ENCODE data around the gene NFKBIA.

The NFKBIA gene, protein sequence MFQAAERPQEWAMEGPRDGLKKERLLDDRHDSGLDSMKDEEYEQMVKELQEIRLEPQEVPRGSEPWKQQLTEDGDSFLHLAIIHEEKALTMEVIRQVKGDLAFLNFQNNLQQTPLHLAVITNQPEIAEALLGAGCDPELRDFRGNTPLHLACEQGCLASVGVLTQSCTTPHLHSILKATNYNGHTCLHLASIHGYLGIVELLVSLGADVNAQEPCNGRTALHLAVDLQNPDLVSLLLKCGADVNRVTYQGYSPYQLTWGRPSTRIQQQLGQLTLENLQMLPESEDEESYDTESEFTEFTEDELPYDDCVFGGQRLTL

DNA sequence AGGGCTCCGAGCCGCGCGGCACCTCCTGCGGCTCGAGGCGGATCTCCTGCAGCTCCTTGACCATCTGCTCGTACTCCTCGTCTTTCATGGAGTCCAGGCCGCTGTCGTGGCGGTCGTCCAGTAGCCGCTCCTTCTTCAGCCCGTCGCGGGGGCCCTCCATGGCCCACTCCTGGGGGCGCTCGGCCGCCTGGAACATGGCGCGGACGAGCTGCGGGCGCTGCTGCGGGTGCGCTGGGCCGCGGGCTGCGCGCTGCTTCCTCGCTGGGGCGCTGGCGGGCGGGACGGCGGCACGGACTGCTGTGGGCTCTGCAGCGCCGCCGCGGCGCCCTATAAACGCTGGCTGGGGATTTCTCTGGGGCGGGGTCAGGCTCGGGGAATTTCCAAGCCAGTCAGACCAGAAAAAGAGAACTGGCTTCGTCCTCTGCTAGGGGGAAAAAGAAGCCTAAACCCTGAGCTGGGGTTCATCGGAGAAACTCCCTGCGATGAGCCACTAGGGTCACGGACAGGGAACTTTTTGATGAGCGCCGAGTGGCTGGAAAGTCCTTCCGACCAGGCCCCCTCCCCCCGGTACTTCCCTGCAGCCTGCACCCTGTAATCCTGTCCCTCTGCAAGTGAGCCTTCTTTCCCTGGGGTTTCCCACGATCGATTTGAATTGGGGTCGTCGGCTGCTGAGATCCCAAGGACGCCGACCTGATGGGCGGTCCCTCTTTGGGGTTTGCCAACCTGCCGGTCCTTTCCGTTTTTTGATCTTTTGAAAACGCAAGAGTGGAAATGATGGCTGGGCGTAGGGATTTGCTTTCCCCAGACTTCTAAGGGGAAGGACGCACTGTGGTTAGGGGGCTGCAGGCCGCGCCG, at the start of gene NFKBIA:
Gene NFKBIA (minus strand): TSS at position 301 of the 855 bp plus-strand sequence. CDS start 105 bp downstream, at position 196.
- in situ Hi-C loops (cut with MboI; ENCODE audit: low sequenced_read_pairs), result loop anchor here (25.0 kb wide), 1 partner anchor 1042 kb away; no protein-coding TSS in a partner anchor

DNA sequence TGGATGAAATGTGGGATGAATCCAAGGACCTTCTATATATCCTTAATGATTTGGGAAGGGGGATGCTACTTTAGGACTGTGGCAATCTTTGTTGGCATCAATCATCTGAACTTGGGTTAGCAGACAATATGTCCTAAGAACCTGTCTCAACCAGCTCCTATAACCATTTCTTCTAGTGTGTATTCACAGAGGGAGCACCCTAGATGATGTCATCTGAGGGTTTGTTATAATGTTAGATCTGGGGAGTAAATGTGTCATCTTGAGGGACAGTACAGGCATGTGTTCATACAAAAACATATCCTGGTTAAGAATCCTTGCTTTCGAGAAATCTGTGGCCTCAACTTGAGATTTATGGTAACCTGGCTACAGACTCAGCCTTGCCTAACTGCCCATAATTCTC, 41.9 kb upstream of the NFKBIA start:
- in situ Hi-C loops (cut with MboI; ENCODE audit: low sequenced_read_pairs), result loop anchor here (25.0 kb wide), 1 partner anchor 241 kb away; no protein-coding TSS in a partner anchor

DNA sequence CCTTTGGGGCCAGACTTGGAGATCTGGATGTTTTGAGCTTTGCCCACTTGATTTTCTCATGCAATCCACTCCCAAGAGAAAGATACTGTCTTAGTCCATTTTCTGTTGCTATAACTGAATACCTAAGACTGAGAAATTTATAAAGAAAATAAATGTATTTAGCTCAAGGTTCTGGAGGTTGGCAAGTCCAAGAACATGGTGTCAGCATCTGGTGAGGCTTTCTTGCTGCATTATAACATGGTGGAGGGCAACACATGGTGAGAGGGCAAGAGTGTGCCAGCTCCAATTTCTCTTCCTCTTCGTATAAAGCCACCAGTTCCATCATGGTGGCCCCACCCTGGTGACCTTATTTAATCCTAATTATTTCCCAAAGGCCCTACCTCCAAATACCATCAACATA, 39.6 kb upstream of the NFKBIA start:
- in situ Hi-C loops (cut with MboI; ENCODE audit: low sequenced_read_pairs), result loop anchor here (25.0 kb wide), 1 partner anchor 243 kb away; no protein-coding TSS in a partner anchor

DNA sequence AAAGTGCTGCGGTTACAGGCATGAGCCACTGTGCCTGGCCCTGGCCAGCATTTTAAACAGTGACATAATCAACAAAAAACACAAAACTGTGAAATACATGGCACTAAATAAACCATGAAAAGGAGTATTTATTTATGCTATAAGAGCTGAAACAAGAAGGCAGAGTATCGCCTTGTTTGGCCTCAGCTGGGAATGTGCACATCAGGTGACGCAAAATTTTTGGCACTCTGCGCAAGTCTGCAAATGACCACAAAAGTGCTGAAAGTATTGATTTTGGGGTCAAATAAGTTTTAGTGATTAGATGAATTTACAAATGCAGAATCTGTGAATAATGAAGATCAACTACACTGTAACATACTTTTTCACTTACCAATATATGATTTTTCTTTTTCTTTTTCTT, 36.6 kb upstream of the NFKBIA start:
- in situ Hi-C loops (cut with MboI; ENCODE audit: low sequenced_read_pairs), result loop anchor here (25.0 kb wide), 1 partner anchor 246 kb away; no protein-coding TSS in a partner anchor

DNA sequence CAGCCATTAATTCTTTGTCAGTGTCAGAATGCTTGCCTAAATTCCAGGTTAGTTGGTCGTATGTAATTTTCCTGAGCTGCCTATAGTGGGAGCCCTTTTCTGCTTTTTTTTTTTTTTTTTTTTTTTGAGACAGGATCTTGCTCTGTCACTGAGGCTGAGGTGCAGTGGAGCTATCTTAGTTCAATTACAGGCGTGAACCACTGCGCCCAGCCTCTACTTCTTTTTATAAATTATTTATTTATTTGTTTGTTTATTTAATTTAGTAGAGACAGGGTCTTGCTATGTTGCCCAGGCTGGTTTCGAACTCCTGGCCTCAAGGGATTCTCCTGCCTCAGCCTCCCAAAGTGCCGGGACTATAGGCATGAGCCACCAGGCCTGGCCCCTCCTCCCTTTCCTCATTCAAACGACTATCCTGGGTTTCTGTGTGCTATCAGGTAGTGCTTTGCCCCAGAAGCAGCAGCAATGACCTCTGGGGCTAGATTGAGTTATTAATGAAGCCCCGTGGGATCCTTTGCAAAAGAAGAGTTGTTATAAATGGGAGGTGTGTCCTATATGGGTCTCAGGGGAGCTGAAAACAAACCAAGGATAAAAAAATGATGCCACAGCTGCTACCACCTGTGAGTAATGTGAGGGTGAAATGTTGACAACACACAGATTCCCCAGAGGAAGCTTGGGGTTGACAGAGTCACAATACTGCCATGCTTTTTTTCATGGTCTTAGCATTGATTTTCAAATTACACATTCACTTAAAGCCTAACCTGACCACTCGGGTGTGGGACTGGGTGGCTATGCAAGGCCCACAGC, 34.6 kb upstream of the NFKBIA start:
- in situ Hi-C loops (cut with MboI; ENCODE audit: low sequenced_read_pairs), result loop anchor here (25.0 kb wide), 1 partner anchor 248 kb away; no protein-coding TSS in a partner anchor

DNA sequence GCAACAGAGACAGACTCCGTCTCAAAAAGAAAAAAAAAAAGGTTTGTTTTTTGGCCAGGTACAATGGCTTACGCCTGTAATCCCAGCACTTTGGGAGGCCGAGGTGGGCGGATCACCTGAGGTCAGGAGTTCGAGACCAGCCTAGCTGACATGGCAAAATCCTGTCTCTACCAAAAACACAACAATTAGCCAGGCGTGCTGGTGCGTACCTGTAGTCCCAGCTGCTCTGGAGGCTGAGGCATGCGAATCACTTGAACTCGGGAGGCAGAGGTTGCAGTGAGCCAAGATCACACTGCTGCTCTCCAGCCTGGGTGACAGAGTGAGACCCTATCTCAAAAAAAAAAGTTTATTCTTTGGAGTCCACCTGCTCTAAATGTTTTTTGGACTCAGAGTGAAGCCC, 33.9 kb upstream of the NFKBIA start:
- in situ Hi-C loops (cut with MboI; ENCODE audit: low sequenced_read_pairs), result loop anchor here (25.0 kb wide), 1 partner anchor 249 kb away; no protein-coding TSS in a partner anchor

DNA sequence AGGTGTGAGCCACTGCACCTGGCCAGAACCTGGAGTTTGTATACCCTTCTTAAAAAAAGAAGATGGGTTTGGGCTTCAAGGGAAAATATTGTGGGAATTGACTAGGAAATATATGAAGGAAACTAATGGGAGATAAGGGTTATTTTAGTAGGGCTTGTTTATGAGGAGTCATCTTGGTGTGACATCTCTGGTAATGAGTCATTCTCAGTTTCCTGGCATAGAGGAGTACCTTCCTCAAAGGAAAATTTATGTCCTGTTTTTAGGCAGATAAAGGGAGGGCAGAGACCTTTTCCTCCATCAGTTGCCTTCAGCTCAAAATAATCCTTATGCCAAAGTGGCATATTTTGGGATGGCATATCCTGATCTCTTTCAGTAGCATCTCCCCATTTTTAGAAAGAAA, 30.6 kb upstream of the NFKBIA start:
- in situ Hi-C loops (cut with MboI; ENCODE audit: low sequenced_read_pairs), result loop anchor here (25.0 kb wide), 1 partner anchor 252 kb away; no protein-coding TSS in a partner anchor

DNA sequence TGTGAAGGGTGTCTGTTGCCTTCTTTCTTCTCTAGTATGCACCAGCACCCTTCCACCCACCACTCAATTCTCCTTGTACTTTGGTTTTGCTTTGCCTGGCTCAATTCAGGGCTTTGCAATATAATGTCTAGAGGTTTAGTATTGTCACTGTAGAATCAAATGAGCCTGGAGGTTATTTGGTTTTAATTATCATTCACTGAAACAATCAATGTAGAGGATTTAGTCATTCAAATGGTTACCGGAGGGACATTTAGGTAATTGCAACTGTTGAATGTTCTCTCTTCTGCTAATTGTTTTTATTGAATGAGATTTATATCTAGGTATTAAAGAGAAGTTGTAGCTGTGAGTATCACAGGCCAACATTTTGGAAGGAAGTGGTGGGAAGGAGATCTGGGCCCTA, 29.3 kb upstream of the NFKBIA start:
- in situ Hi-C loops (cut with MboI; ENCODE audit: low sequenced_read_pairs), result loop anchor here (25.0 kb wide), 1 partner anchor 253 kb away; no protein-coding TSS in a partner anchor

DNA sequence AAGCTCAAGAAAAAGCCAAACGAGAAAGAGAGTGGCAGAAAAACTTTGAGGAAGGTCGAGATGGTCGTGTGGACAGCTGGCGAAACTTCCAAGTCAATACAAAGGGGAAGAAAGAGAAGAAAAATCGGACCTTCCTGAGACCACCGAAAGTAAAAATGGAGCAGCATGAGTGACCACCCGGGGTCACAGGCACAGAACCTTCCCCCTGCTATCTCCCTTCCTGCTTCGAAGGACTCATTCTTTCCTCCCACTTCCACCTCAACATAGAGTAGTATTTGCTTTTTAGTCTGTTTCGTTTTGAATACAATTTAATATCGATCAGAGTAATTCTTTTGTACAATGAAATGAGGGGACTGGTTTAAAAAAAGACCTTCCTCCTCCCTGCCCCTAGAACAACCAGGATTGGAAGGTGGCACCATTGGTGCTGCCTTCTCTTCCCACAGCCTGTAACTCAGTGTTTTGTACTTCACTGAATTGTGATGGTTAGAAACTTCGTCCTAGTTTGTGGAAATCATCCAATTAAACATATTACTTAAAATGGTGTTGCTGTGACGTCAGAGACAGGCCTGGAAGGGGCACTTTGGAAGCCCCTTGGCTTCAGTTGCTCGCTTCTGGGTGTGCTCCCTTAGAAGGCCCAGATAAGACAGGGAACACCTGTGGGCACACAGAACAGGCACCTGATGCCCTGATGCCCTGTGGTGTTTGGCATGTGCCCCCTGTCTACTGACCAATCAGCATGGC, 26.1 kb upstream of the NFKBIA start:
- in situ Hi-C loops (cut with MboI; ENCODE audit: low sequenced_read_pairs), result loop anchor here (25.0 kb wide), 1 partner anchor 257 kb away; no protein-coding TSS in a partner anchor

DNA sequence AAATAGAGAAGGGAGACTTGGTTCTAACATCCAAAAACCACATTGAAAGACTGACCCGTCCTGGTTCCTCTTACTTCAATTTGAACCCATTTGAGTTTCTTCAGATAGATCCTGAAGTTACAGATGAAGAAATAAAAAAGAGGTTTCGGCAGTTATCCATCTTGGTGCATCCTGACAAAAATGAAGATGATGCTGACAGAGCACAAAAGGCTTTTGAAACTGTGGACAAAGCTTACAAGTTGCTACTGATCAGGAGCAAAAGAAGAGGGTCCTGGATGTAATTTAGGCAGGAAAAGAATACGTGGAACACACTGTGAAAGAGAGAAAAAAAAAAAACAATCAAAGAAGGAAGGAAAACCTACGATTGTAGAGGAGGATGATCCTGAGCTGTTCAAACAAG, 25.4 kb upstream of the NFKBIA start:
- in situ Hi-C loops (cut with MboI; ENCODE audit: low sequenced_read_pairs), result loop anchor here (25.0 kb wide), 1 partner anchor 257 kb away; no protein-coding TSS in a partner anchor

DNA sequence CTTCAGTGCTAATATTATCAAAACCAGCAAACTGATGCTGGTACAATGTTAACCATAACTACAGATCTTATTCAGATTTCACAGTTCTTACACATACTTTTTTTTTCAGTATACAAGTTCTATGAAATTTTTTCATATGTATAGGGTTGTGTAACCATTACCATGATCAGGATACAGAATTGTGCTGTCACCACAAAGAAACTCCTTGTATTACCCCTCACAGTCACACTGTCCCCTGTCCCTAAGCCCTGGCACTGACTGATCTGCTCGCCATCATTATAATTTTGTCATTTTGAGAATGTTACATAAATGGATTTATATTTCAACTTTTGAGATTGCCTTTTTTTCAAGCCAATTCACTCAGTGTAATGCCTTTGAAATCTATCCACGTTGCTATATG, 21.3 kb upstream of the NFKBIA start:
- in situ Hi-C loops (cut with MboI; ENCODE audit: low sequenced_read_pairs), result loop anchor here (25.0 kb wide), 1 partner anchor 261 kb away; no protein-coding TSS in a partner anchor

DNA sequence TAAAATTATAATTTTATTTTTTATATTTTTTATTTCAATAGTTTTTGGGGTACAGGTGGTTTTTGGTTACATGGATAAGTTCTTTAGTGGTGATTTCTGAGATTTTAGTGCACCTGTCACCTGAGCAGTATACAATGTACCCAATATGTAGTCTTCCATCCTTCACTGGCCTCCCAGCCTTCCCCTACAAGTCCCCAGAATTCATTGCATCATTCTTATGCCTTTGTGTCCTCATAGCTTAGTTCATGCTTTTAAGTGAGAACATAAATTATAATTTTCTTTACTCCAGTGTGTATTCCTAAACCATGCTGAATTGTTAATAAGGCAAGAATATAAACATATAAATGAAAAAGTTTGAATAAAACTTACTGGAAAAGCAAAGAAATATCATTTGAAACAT, 19.1 kb upstream of the NFKBIA start:
- in situ Hi-C loops (cut with MboI; ENCODE audit: low sequenced_read_pairs), result loop anchor here (25.0 kb wide), 1 partner anchor 1061 kb away; no protein-coding TSS in a partner anchor

DNA sequence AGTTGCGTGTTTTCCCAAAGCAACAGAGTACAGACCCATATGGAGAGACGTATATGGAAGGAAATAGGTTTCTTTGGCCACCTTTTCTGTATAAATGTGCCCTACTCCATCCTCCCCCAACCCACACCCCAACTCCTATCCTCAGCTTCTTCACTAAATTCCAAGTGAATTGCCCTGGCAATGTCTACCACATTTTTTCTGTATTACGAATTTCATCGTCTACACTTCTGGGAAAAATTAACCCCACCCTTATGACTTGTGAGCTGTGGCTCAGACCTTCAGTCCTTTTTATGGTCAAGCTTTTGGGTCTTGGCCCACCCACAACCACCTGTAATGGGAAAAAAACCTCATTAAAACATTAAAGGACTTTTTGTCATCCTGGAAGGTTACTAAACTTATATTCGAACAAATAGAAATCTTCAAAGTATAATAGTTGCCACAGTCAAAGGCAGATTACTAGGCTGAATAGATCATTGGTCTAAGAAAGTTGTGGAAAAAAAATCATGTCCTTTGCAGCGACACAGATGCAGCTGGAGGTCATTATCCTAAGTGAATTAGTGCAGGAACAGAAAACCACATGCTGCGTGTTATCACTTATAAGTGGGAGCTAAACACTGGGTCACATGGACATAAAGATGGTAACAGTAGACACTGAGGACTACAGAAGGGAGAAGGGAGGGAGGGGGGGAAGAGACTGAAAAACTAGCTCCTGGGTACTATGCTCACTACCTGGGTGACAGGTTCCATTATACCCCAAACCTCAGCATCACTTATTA, 15.7 kb upstream of the NFKBIA start:
- in situ Hi-C loops (cut with MboI; ENCODE audit: low sequenced_read_pairs), result loop anchor here (25.0 kb wide), 1 partner anchor 1058 kb away; no protein-coding TSS in a partner anchor

DNA sequence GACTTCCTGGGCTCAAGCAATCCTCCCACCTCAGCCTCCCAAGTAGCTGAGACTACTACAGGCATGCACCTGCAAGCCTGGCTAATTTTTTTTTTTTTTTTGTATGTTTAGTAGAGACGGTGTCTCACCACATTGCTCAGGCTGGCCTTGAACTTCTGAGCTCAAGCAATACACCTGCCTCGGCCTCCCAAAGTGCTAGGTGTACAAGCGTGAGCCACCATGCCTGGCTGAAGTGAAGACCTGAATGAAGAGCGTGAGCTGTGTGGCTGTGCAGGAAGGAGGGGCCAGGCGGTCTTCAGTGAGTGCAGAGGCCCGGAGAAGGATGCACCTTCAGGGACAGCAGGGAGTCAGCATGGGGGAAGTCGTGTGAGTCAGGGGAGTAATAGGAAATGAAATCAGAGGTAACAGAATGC, 14.9 kb upstream of the NFKBIA start:
- in situ Hi-C loops (cut with MboI; ENCODE audit: low sequenced_read_pairs), result loop anchor here (10.0 to 25.0 kb wide), 3 partner anchors 275 to 1057 kb away; no protein-coding TSS in a partner anchor

DNA sequence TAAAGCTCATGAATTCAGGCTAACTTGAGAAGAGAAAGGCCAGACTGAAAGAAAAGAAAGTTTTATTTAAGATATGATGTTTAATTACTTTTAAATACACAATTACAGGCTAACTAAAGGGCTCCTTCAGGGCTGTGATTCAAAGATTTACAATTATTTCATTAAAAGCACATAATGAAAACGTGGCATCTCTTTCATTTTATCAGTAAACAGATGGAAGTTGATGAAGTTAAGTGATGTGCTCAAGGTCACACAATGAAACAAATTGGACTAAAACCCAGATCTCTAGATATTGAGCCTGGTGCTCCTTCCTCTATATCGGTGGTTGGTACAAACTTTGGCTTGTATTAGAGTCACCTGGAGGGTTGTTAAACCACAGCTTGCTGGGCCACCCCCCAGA, 13.5 kb upstream of the NFKBIA start:
- in situ Hi-C loops (cut with MboI; ENCODE audit: low sequenced_read_pairs), result loop anchor here (10.0 to 25.0 kb wide), 3 partner anchors 273 to 1056 kb away; no protein-coding TSS in a partner anchor

DNA sequence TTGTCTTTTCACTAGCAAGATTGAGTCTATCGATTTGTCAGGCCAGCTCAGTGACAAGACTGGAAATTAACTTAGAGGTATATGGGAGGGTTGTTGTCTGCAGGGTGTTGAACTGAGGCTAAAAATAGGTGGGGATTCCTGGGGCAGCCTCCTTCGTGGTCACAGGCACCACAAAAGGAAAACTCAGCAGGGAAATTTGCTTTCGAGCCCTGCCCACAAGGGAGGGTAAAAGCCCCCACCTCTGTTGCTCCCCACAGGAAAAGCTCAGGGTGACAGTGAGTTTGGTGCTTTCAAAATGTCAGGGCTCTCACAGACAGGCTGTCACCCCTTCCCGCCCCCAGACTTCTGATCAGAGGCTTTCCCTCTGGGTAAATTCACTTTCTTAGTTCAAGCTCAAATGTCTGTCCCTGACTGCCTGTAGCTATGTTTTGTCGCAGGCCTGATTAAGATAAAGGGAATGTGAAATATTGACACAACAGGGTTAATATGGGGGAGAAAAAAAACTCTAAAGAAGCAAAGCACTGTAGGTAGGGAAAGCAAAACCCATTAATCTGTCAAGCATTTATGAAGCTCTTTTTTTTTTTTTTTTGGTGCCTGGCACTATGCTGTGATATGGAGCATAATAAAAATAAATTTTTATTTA, 11.7 kb upstream of the NFKBIA start:
- in situ Hi-C loops (cut with MboI; ENCODE audit: low sequenced_read_pairs), result loop anchor here (10.0 to 25.0 kb wide), 3 partner anchors 271 to 1054 kb away; no protein-coding TSS in a partner anchor

DNA sequence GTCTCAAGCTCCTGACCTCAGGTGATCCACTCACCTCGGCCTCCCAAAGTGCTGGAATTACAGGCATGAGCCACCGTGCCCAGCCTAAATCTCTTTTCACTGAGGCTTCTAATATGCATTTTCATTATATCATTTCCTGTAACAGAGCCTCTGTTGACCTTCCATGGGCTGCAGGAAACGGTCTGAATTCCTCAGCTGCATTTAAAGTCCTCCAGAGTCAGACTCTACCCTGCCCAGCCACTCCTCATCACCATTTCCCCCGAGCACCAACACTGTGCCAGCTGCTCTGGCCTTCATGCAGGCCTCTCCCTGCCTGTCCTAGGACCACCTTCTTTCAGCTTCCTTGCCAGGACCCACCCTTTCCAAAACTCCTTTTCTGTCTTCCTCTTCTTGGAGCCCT, 9.8 kb upstream of the NFKBIA start:
- in situ Hi-C loops (cut with MboI; ENCODE audit: low sequenced_read_pairs), result loop anchor here (5.0 to 25.0 kb wide), 4 partner anchors 187 to 1052 kb away; no protein-coding TSS in a partner anchor

Measured in HL-60/S4 (cell line).